ENCODE data around the gene KATNBL1.
"Not testable (repeated sequence)": the region's sequence is repeated elsewhere in the genome, so short reads cannot be mapped to it uniquely, and the experiment has no call there.

The KATNBL1 gene

DNA sequence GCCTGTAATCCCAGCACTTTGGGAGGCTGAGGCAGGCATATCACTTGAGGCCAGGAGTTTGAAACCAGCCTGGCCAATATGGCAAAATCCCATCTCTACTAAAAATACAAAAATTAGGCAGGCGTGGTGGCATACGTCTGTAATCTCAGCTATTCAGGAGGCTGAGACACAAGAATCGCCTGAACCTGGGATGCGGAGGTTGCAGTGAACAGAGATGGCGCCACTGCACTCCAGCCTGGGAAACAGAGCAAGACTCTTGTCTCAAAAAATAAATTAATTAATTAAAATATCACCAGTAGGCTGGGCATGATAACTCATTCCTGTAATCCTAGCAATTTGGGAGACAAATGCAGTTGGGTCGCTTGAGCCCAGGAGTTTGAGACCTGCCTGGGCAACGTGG is 16.6 kb downstream of the KATNBL1 start:
- not testable (repeated sequence) for DNase-seq

DNA sequence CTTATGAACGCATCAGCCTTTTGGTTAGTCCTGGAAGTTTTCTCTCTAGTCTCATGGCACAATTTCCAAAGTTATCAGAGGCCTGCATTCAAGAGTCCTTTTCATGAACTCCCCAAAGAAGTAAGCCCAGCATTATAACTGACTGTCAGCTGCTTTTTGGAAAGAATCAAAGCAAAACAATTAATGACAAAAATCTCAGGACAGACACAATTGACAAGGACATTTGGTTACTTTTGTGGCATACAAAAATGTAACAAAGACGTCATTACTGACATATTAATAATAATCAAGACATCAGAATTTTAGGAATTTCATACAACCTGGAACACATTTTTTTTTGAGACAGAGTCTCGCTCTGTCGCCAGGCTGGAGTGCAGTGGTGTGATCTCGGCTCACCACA is 21.2 kb downstream of the KATNBL1 start:
- DNase-seq, result no peak

DNA sequence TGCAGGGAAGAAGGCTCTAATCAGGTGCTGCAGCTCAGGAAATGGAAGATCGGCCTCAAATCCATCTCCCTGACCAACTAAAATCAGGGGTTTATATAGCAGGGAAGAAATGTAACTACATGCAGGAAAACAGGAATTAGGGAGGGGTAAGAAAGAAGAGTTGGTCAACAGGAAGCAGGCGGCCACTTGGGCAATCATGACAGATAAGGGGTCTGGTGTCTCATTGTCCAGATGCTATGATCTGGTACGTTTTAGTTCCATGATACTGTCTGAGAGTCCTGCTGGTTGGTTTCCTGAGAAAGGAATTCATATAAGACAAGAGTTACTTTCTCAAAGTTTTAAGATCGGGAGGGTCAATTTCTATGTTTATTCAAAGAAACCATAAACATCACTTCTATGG is 24.2 kb downstream of the KATNBL1 start:
- peak; percentile 37 for DNase-seq

DNA sequence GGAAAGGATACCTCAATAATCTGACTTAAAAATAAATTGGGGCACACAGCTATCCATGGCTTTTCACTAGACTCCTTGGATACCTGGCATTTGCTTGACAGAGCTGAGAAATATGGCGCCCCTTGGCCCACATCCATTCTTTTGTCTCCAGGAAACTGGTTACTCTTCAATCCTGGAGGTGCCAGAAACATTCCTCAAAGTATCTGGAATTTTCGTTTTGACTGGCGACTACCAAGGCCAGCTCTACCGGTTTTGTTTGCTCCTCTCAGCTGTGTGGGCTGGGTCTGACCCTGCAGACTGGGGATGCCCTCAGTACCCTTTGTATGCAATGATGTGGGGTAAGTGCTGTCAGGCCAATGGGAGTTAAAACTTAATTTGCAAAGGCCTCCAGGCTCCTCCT is 27.0 kb downstream of the KATNBL1 start:
- DNase-seq, result no peak

DNA sequence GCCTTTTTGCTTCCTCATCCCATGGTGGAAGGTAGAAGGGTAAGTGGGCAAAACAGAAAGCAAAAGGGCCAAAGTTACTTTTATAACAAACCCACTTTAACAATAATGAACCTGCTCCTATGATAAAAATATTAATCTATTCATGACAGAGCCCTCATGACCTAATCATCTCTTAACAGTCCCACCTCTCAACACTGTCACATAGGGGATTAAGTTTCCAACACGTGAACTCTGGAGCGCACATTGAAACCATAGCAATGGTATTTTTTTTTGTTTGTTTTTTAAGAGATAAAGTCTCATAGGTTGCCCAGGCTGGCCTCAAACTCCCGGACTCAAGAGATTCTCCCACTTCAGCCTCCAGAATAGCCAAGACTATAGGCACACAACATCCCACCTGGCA is 30.7 kb downstream of the KATNBL1 start:
- DNase-seq, result peak; percentile 54

DNA sequence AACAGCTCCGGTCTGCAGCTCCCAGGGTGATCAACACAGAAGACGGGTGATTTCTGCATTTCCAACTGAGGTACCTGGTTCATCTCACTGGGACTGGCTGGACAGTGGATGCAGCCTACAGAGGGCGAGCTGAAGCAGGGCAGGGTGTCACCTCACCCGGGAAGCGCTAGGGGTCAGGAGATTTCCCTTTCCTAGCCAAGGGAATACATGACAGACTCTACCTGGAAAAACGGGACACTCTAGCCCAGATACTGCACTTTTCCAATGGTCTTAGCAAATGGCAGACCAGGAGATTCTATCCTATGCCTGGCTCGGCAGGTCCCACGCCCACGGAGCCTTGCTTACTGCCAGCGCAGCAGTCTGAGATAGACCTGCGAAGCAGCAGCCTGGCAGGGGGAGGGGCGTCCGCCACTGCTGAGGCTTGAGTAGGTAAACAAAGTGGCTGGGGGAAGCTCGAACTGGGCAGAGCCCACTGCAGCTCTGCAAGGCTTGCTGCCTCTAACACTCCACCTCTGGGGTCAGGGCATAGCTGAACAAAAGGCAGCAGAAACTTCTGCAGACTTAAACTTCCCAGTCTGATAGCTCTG is 43.8 kb downstream of the KATNBL1 start:
- DNase-seq, result not testable (repeated sequence)

DNA sequence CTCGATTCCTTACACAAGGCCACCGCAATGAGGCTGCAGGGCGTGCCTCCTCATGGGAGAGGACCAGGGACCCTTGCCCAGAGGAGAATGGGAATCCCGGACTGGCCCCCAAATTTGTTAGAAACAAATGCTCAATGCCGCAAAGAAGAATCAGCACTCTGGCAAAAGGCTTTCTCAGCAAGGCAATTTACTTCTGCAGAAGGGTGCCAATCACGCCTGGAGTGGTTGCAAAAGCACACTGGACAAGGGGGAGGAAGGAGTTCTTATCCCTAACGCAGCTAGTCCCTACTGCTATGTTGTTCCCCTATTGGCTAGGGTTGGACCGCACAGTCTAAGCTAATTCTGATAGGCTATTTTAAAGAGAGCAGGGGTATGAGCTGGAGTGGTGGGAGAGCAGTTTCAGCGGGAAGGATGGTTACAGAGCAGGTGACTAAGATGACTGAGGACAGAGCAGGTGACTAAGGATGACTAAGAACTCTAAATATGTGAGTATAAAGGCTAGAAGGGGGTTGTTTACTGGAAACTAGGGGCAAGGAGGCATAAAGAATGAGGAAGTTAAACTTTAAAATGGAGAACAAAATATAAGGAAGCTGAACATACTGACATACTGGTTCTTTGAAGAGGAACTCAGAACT is 48.5 kb downstream of the KATNBL1 start:
- peak; percentile 30 for DNase-seq

DNA sequence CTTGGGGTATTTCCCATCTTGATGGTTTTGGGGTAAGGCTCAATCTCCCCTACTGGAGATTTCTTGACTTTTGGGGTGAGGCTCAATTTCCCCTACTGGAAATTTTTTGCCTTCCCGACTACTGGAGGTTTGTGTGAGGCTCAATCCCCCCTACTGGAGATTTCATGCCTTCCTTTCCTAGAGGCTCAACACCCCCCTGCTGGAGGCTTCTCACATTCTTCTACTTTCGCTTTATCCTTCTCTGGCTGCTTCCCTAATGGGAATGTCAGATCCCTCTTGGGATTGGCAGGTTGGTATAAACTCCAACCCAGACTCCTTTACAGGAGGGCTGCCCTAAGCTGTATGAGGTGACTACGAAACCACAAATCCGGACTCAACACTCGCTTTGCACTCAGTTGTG is 49.2 kb downstream of the KATNBL1 start:
- DNase-seq, result no peak

DNA sequence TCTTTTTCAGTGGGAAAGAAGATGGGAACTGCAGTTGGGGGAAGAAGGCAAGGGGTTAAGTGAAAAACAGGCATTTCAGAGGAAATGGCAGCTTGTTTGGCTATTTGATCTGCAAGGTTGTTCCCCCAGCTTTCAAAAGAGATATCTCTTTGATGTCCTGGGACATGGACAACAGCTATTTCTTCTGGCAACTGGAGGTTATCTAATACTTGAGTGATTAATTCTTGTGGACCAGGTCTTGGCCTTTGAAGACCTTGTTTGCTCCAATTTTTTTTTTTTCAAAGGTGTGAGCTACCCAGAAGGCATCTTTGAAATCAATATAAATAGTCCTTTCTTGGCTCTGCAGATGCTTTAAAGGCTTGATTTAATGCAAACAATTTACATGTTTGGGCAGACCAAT is 51.5 kb downstream of the KATNBL1 start:
- no peak for DNase-seq

DNA sequence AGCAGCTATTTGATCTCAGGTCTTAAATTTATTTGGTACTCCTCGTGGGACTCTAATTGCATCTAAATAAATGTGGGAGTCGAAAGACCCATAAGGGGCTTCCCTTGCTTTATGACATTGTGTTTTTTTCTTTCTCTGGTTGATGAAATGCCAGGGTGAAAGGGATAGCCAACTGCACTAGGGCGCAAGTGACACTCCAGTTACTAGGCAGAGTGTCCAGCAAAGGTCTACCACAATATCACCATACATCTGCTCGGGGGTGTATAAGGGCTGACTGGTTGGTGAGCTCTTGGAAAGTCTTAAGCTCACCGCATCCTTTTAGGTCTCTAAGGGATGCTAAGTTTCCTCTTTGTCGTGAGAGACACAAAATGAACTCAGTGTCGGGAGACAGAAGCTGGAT is 54.0 kb downstream of the KATNBL1 start:
- no peak for DNase-seq

DNA sequence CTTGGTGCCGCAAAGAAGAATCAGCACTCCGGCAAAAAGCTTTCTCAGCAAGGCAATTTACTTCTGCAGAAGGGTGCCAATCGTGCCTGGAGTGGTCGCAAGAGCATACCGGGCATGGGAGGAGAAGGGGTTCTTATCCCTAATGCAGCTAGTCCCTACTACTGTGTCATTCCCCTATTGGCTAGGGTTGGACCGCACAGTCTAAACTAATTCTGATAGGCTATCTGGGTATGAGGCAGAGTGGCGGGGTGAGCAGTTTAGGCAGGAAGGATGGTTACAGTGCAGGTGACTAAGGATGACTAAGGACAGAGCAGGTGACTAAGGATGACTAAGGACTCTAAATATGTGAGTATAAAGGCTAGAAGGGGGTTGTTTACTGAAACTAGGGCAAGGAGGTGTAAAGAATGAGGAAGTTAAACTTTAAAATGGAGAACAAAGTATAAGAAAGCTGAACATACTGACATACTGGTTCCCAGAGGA is 55.1 kb downstream of the KATNBL1 start:
- DNase-seq, result peak; percentile 25

DNA sequence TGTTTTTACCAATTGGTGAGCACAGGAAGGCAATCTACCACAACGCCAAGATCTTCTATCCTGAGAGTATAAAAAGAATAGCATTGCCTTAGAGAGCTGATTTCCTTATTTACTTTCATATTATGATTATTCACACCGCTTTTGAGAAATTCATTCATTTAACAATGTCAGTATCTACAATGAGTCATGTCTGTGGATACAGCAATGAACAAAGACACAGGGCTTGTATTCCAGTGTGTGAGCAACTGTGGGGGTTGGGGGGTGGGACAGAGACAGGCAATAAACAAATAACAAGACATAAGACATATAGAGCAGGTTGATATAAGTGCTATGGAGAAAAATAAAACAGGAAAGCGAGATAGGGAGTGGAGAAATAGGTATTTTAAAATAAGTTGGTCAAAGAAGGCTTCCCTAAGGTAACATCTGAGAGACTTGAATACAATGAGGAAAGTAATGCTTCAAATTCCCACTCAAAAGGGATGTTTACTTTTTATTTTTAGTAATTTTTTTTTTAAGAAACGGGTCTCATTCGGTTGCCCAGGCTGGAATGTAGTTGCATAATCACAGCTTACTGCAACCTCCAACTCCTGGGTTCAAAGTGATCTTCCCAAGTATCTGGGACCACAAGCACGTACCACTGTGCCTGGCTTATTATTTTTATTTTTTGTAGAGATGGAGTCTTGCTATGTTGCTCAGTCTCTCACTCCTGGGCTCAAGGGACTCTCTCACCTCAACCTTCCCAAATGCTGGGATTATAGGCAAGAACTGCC is 62.3 kb downstream of the KATNBL1 start:
- no peak for DNase-seq

DNA sequence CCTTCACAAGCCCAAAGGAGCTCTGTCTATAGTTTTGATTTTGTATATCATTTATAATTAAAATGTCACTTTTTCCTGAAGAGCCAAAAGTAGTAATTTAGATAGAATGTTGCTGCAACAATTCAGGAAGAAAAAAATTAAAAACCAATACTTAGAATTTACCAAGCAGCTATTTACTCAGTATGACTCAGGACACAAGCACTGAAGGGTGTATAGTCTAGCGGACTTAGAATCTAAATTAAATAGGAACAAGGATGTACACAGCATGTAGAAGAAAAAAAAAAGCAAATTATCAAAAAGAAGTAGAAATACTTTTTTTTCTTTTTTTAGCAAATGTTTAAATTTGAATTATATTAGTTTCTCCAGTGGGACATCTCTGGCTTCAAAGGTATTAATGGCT is 76.4 kb downstream of the KATNBL1 start:
- DNase-seq, result no peak

DNA sequence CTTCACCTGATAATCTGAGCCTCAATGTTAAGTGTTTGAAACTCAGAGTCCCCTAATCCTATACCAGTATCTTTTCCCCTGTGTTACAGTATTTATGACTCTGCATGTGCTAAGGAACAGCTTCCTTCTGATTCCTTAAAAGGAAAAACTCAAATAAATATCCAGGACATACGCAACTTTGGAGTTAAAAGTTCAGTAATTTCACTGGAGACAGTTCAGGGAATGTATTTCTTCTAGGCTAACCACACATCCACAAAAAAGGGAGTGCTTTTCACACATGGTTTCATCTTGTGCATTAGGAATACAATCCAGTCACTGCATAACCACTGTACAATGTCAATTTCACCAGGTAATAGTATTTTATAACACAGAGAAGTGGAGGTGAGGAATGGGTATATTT is 77.0 kb downstream of the KATNBL1 start:
- no peak for DNase-seq

DNA sequence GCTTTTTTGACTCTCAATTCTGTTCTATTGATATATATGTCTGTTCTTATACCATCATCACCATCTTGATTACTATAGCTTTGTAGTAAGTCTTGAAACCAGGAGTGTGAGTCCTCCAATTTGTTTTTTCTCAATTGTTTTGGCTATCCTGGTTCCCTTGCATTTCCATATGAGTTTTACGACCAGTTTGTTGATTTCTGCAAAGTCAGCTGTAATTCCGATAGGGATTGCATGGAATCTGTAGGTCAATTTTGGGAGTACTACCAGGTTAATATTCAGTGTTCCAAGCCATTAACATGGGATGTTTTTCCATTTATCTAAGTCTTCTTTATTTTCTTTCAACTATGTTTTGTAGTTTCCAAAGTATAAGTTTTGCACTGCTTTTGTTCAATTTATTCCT is 81.0 kb downstream of the KATNBL1 start:
- DNase-seq, result no peak

DNA sequence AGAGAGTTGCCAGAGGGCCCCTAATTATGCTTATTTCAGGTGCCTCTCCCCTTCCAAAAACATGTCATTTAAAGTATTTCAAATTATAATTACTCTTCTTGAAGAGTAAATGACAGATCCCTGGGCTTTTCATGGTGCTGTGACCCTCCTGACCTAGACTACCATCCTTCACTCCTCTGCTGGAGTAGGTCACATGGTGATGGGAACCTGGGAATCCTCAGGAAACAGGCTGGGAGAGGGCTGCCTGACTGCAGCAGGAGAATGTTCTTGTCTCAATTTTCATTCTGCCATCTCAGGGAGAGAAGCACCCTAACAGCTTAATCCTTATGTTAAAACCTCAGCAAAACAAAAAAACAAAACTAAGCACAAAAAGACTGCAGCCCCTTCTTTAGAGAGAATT is 83.4 kb downstream of the KATNBL1 start:
- DNase-seq, result no peak

DNA sequence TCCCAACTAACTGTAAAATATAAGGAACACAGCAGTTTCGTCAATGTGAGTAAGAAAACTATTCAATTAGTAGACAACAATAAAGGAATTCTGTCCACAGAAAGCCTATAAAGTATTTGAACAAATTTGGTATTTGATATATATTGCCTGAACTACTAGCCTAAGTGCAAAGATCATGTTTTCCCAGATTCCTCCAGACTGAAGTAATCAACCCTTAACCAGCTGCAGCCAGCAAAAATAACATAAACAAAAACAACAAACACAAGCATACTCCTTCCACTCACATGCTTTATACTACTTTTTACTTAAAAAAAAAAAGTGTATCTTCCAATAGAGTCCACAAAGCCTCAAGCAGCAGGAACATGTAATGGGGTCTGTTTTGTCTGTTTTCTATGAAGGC is 84.0 kb downstream of the KATNBL1 start:
- no peak for DNase-seq

DNA sequence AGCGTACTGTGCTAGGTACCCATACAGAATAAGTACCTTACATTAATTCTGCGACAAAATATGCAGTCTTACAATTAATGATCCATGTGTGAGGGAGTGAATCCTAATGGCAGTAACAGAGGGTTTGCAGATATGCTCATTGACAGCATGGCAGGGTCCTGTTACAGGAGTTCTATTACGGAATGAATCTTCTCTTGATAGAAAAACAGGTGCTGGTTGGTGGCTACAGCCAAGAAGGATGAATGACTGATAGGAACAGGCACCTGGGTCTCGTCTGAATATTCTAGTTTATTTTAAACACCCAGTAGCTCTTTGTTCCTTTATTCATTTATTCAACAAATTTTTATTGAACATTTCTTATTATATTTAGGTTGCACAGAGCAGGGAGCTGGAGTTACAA is 85.2 kb downstream of the KATNBL1 start:
- DNase-seq, result no peak

DNA sequence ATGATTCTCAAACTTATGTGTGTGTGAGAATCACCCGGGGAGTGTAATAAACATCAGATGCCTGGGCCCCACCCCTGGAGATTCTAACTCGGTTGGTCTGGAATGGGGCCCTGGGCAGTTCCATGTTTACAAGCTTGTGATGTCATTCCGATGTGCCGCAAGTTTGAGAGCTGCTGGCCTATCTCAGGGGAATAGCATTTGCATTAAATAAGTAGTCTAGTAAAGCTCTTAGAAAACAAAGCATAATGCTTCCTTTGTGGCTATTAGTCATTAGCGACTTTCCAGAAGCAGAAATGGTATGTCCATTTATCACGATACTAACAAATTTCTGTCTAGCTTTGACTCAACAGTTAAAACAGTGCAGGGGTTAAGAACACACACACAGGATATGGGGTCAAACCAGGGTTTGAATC is 87.1 kb downstream of the KATNBL1 start:
- no peak for DNase-seq

DNA sequence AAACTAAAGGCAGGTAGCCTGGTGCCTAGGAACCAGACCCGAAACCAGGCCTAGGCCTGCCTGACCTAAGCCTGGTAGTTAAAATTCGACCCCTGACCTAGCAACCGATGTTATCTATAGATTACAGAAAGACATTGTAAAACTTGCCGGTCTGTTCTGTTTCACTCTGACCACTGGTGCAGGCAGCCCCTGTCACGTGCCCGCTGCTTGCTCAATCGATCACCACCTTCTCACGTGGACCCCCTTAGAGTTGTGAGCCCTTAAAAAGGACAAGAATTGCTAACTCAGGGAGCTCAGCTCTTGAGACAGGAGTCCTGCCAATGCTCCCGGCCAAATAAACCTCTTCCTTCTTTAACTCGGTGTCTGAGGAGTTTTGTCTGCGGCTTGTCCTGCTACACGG is 88.1 kb downstream of the KATNBL1 start:
- not testable (repeated sequence) for DNase-seq

DNA sequence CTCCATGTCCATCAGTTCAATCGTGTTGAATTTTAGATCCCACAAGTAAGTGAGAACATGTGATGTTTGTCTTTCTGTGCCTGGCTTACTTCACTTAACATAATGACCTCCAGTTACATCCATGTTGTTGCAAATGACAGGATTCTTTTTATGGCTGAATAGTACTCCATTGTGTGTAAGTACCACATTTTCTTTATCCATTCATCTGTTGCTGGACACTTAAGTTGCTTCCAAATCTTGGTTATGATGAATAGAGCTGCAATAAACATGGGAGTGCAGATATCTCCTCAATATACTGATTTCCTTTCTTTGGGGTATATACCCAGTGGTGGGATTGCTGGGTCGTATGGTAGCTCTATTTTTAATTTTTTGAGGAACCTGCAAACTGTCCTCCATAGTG is 89.5 kb downstream of the KATNBL1 start:
- DNase-seq, result not testable (repeated sequence)

DNA sequence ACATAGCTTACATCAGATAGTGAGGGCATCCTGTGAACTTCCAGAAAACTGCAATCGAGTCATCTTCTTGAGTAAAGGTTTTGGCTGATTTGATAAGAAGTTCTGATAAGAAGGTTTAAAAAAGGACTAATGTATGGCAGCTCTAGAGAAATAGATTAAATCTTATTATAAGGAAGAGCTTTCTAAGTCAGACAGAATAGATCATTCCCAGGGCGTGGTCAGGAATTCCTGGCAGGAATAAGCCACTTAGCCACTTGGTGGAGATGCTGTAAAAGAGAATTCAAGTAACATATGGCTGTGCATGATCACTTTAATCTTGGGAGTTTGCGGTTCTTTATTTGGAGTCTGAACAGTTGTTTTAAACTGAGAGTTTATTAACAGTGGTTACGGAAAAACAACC is 90.6 kb downstream of the KATNBL1 start:
- no peak for DNase-seq

DNA sequence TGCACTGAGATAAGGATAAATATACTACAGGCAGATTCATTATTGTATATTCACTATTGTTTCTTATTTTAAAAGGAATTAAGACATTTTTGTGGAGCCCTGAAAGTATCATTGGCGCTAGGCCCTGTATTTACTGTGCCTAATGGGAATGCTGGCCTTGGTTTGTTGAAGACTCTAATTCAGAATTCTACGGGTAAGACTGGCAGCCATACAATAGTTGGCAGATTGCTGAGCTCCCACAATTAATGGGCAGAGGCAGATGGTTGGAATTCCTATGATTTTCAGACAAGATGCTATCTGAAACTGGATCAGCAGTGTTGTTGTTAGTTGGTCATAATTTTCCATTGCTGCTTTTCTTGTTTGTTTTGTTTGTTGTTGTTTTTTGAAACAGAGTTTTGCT is 93.3 kb downstream of the KATNBL1 start:
- no peak for DNase-seq

DNA sequence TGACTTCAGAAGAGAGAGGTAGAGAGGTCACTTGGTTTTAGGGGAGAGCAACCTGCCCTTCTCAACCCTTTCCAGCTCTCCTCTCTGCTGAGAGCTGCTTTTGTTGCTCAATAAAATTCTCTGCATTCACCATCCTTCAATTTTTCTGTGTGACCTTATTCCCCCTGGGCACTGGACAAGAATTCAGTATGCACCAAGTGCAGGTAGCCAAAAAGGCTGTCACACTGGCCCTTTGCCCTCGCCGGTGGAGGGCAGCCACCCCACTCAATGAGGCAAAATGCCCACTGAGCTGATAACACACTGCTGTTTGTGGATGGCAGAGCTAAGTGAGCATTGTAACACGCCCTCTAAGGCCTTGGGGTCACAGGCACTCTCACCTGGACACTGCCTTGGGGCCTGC is 95.2 kb downstream of the KATNBL1 start:
- DNase-seq, result no peak
